ENCODE data around the gene ZC2HC1C.
"Not testable (repeated sequence)": the region's sequence is repeated elsewhere in the genome, so short reads cannot be mapped to it uniquely, and the experiment has no call there.

Gene ZC2HC1C

DNA sequence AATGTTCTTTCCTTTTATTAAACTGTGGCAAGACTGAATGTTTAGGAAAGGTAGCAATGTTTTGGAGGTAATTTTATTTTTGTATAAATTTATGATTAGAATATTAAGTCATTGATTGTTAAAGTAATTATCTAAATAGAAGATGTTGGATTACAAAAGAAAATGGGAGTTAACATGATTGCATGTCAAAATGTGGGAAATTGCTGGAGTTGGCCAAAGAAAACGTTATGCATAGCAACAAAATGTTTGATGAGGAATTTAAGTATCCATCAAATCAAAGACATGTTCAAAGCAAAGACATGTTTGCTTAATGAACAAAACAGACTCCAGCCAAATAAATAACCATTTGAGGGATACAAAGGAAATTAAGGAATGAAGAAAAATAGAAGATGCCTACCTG is 15.0 kb upstream of the ZC2HC1C start:
- DNase-seq, result no peak

DNA sequence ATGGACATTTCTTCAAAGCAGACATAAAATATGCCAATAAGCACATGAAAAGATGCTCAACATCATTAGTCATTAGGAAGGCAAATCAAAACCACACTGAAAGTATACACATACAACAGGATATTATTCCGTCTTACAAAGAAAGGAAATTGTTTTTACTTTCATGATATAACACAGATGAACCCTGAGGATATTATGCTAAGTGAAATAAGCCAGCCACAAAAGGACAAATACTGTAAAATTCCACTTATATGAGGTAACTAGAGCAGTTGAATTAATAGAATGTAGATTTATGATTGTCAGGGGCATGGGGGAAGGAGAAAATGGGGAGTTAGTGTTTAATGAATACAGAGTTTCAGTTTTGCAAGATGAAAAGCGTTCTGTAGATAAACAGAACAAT is 9.8 kb upstream of the ZC2HC1C start:
- DNase-seq, result no peak

DNA sequence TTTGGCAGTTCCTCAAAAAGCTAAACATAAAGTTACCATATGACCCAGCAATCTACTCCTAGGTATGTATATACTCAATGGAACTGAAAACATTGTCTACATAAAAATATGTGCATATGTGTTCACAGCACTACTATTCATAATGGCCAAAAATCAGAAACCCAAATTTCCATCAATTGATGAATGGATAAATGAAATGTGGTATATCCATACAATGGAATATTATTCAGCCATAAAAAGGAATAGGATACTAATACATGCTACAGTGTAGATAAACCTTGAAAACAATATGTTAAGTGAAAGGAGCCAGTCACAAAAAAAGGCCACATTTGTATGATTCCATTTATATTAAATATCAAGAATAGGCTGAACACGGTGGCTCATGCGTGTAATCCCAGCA is 9.0 kb upstream of the ZC2HC1C start:
- DNase-seq, result no peak

DNA sequence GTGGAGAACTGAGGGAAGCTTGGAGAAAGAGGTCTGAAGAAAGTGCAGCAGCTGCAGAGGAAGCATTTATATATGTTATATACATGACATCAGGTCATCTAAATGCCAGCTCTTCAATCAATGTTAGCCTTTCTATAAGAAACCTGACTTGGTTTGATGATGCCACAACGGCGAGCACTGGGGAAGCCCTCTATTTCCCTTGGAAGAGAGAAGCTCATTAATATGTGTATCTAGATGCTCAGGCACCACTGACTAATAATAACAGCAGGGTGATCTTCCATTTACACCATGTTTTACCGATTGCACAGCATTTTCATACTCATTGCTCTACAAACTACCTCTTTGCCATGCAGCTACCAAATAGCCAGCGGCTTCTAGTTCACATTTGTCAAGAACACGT is 6.4 kb upstream of the ZC2HC1C start:
- no peak for DNase-seq

DNA sequence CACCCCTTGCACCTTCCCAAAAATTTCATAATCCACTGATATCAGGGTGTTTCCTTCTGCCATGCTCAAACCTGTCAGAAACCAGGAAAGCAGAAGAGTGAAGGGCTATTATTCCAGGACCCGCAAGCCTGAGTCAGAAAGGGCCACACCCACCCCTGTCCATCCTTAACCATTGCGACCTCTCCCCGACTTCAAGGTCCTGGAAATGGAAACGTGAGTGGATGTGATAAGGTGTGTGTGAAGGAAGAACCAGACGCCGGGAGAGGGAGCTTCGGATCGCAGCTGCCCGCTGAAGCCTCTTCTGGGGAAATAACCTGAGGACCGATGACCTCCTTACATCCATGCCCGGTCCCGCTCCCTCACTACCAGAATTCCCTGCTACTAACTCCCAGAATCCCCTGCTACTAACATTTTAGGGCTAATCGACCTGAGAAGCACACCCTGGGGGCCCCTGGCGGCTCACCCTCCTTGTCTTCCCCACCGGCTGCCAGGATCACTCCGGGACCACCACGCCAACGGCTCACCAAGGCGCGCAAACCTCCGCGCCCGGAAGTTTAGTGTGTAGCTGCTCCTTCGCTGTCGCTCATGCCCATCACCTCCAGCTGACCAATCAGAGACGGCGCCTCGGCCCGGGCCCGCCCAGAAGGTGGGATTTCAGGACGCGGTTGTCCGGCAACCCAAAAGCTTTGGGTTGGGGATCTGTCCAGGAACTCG is 5.8 kb upstream of the ZC2HC1C start, which contains the start of gene ACYP1:
ACYP1 (minus strand) TSS at position 534 of the 714 bp plus-strand sequence; CDS start at position 63, 471 bp downstream.
- DNase-seq, result peak; percentile 92

DNA sequence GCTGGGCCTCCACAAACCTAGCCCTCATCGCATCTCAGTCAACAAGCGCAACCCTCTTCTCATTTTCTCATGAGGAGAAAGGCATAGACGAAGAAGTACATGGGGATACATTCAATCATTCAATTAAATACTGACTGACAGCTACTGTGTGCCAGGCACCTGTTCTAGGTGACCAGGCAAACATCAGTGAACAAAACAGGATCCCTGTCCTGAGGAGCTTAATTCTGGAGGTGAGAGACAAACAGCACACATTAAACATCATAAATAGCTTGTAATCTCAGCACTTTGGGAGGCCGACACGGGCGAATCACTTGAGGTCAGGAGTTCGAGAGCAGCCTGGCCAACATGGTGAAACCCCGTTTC is 5.3 kb upstream of the ZC2HC1C start:
- DNase-seq, result no peak

DNA sequence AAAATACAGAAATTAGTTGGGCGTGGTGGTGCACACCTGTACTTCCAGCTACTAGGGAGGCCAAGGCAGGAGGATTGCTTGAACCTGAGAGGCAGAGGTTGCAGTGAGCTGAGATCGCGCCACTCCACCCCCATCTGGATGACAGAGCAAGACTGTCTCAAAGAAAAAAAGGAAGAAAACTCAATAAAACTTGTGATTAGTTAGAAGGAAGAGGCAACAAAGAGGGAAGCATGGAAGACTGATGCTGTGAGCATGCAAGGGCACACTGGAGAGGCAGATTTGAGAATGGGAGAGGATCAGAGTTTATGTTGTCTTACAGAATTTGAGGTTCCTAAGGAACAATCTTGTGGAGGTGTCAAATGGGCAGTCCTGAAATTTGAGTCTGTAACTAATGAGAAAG is 2.8 kb upstream of the ZC2HC1C start:
- DNase-seq, result no peak

DNA sequence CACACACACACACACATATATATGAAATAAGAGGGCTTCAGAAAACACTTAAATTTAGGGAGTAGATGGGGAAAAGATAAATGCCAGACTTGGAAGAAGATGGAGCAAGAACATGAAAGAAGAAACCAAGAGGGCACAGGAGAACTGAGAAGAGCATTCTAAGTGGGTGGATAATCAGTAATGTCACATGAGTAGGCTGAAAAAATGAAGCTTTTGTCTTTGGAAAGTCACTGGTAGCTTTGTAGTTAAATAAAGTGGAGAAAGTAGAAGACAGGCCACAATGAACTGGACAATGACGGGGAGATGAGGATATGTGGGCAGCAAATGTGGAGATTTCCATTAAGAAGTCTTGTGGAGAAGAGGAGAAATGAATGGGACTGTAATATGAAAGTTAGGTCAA is 2.2 kb upstream of the ZC2HC1C start:
- DNase-seq, result no peak

DNA sequence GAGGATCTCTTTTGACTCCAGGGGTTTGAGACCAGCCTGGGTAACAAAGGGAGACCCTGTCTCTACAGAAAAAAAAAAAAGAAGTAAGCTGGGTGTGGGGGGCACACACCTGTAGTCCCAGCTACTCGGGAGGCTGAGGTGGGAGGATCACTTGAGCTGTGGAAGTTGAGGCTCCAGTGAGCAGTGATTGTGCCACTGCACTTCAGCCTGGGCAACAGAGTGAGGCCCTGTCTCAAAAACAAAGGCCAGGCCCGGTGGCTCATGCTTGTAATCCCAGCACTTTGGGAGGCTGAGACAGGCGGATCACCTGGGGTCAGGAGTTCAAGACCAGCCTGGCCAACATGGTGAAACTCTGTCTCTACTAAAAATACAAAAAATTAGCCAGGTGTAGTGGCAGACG is 1.7 kb upstream of the ZC2HC1C start:
- not testable (repeated sequence) for DNase-seq

DNA sequence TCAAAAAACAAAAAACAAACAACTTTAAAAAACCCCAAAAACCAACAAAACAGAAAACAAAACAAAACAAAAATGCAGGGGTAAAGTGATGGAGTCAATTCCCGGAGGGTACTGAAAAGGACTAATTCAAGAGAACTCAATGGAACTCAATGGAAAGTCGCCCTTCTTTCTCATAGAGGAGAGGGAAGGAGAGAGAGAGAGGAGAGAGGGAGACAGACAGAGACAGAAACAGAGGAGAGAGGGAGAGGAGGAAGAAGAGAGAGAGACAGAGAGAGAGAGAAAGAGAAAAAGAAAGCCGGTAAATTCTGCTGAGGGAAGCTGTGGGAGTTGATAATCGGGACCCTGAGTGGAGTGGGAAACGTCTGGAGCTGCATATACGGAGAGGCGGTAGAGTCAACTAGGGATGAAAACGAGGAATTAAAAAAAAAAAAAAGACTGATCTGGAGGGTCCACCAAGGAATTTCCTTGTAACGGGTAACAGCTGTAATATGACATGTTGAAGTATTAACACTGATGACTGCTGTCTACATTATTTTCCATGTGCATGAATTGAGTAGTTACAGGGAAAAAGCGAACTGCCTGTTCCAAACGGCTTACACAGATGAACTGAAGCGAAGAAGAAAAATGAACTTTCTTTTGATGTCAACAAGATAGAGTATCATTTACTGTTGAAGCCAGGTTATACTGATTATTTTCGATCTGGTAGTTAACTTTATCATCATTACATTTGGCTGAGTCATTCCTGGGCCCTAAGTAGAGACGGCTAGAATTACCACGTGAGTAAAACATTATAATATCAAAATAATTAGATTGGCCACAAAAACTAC is 934 bp upstream of the ZC2HC1C start:
- DNase-seq, result no peak

DNA sequence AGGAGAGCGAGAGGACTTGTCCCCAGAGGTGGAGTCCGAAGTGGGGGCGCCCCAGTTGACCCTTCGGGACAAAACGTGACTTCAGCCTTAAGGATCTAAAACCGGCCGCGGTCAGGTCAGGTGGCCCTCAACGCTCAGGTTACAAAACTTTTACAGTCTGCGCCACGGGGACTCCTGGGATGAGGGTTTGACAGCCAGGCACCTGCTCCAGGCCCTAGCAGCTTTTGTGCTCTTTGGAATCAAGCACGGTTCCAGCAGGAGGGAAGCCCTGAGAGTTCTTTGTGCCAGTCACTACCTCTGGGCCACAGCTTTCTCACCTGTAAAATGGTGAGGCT is 337 bp downstream of the ZC2HC1C start:
- DNase-seq, result no peak

DNA sequence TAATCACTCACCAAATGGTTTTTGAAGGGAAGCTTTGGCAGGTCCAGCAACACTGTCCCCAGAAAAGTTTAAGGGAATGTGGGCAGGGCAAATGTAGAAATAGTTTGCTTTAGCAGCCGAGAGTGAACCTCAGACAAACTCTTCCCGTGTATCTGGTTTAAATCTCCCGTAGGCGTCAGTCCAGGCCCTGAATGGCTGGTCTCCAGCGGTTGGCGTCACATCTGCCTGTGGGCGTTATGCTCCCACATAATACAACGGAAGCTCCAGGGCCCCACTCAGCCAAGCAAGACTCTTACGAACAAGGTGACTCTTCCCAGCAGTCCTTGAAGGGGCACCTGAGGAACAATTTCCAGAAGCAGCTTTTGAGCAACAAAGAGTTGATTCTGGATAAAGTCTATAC is 942 bp downstream of the ZC2HC1C start:
- DNase-seq, result no peak

DNA sequence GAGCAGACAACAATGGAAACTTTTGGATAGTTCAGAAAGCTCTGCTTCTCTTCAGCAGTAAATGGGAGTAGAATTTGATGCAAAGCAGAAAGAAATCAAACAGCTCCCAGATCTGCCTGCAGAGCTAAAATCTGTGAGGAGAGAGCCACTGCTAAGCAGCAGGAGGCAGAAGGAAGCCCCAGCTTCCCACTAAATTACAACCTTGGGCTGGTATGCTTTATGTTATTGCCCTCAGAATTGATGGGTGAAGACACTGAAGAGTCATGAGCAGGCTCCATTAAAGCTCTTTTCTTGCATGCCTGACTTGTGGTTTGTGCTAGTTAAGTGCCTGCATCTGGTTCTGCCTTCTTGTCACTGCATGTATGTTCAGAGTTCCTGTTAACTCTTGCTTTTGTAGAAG is 8.4 kb downstream of the ZC2HC1C start:
- DNase-seq, result no peak

DNA sequence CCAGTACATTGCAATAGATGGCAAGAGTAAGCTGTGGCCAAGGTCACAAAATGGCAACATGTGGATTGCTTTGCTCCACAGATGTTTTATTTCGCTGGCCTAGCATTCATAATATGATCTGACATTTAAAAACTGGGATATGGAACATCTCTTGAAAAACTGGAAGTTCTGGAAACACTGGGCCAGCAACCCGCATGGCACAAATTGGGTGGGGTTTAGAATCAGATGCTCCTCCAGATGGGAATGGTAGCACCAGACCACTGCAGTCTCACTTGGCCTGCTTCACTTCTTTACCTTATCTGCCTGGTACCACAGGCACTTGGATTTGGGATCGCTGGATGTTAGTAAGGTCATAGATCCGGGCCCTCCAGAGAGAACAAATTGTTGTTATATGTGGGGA is 10.1 kb downstream of the ZC2HC1C start:
- no peak for DNase-seq

DNA sequence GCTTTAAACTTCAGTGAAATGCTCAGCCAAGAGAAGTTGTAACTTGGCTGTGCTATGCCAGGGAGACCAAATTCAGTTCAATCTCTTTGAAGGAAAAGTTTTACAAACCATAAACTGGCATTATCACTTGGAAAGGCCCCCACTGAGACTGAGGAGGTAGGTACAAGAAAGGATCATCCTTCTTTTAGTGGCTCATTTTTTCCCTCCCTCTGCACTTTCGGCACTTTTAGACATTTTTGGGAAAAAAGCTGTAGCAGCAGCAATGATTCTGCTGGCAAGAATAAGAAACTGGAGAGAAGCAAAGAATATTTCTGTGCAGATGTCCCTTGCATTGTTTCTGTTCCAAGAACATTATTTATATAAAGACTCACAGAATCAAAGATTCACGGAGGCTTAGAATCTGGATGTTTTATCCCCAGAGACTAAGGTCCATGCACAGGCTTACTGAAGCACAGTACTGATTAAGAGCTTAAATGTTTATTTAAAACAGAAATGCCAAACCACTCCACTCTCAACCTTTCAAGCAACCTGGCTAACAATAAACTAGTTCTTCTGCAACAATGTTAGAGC is 12.3 kb downstream of the ZC2HC1C start:
- DNase-seq, result no peak

DNA sequence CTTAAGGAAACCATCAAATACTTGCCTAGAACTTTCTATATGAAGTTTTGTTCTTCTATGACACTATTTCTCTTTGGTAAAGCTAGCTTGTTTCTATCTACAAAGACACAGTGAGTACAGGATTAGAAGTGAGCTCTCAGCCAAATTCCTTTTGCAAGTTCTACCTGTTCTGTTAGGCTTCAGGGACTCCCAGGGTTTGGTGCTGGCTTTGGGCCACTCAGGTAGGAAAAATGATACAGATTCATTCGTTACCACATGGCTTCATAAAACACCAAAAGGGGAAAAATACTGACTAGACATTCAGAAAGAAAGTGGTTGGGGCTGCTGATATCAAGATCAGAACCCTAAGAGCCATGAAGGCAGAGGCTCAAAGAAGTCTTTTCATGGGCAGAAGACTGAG is 13.8 kb downstream of the ZC2HC1C start:
- DNase-seq, result no peak

DNA sequence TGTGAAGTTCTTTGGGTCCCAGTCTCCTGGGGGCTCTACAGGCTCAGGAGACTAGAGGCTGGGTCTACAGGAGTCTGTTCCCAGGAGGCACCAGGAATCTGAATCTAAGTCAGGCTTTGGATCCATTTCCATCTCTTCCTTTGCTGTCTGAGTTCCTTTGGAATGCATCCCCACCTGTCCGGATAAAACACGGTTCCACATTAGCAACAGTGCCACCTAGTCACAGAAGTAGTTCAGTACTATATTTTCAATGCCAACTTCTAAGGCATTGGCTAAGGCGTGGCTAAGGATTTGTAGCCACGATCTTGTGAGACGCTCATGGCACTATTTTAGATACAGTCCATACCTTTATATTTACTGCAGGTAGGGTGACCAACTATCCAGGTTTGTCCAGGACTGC is 15.1 kb downstream of the ZC2HC1C start:
- no peak for DNase-seq

DNA sequence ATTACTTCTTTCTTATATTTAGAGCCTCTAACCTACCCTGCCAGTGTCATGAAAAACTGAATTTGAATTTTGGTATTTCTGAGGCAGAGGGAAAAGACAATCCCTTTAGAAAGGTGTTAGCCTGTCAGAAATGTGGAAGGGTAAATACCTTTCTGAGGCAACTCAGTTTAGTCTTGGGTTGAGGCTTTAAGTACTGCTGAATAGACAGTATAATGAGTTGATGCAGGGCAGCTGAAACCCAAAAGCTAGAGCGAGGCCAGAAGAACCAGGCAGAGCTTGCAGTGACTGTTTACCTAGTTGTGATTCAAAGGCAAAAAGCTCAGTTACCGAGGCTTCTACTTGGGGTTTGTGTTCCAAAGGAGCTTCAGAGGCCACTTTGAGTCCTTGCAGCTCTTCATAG is 18.7 kb downstream of the ZC2HC1C start:
- DNase-seq, result no peak

DNA sequence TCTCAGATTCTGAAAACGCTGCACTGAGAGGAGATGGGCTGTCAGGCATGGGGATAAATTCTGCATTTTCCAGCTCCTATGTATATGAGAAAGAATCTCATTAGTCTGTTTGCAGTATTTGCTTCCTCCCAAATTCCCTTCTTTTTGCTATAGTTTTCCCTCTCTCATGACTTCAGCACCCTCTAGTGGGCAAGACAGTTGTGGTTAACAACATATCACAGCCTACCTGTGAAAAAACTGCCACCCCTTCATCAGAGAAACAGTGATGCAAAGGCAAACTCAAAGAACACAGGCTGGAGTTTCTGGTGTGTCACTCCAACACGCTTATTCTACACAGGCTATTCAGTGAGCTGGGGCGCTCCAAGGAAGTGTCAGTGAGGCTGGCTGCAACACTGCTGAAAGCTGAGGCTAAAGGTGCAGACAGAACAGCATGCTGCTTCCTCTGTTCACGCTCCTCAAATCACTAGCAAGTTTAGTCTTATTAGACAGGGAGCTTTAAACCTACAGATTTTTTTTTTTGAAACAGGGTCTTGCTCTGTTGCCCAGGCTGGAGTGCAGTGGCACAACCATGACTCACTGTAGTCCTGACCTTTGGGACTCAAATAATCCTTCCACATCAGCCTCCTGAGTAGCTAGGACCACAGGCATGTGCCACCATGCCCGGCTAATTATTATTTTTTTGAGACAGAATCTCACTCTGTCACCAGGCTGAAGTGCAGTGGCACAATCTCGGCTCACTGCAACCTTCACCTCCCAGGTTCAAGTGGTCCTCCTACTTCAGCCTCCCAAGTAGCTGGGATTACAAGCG is 19.3 kb downstream of the ZC2HC1C start:
- peak; percentile 67 for DNase-seq

DNA sequence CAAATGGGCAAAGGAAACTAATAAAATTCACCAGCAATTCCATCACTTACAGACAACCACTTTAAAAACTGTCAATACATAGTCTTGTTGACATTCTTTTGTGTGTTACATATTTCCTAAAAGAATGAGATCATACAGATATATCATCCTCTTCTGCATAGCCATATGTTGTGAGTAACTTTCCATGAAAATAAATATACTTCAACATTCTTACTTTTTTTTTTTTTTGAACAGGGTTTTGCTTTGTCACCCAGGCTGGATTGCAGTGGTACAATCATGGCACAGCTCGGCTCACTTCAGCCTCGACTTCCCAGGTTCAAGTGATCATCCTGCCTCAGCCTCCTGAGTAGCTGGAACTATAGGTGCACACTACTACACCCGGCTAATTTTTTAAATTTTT is 20.9 kb downstream of the ZC2HC1C start:
- no peak for DNase-seq

DNA sequence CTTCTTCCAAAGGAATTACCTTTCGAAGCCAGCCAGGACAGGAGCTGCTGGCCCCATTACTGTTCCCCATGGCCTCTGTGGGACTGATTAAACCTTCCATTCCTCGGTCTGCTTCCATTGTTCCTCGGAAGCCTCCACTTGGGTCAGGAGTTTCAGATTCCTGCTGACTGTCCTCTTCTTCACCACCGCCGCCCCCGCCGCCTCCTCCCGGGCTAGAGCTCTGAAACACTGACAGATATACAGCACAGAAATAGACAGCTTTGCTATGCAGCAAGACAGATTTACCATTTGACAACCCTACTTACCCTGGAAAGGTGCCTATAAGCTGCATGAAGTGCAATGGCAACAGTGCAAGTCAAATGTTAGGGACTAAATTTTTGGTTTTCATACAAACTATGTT is 21.8 kb downstream of the ZC2HC1C start:
- no peak for DNase-seq

DNA sequence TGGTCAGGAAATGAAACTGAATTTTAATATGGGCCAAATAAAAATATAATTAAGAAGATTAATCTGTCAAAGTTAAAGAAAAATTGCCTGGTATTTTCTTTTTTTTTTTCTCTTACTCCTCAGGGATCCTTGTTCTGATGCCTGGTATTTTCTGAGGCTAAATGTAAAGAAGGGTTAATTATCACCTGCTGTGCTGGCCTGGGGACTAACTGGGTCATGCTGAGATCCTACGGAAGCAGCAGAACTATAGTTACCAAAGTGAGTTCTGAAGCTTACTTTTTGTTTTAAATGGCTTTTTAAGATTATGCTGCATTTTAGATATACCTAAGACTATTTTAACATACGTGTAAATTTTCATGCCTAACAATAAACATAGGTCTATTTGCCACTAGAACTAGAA is 23.3 kb downstream of the ZC2HC1C start:
- no peak for DNase-seq

DNA sequence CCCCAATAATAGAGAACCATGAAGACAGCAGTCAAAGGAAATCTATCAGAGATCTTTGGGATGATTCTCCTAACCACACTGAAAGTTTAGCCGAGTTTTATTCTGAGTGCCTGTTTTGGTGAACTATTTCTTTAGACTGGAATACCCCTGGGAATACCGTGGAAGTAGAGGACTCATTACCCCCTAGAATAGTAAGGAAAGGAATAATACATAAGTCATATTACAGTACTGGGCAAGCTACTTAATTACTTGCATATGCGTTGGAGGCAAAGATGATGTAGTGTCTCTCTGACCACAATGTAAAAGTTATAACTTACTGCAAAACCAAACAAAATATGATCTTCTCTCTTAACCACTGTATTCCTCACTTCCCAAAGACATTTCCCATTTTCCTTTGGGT is 25.5 kb downstream of the ZC2HC1C start:
- no peak for DNase-seq

DNA sequence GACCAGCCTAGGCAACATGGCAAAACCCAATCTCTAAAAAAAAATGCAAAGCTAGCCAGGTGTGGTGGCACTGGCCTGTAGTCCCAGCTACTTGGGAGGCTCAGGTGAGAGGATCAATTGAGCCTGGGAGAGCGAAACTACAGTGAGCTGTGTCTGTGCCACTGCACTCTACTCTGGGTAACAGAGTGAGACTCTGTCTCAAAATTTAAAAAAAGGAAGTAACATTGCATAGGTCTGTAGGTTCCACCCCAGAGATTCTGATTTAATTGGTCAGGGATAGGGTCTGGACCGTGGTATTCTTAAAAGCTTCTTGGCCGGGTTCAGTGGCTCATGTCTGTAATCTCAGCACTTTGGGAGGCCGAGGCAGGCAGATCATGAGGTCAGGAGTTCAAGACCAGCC is 26.2 kb downstream of the ZC2HC1C start:
- DNase-seq, result no peak

All from CD4-positive, alpha-beta T cell treated with Interleukin-17A for 1 hour (primary cell).